ENCODE data around the gene FAM222B. TPM values are rescaled to one million over a fixed set of nuclear protein-coding genes. Genes with fewer than 3 reads are reported as not detected.
A peak's percentile ranks its signal among the peaks of the same experiment; 100 is the strongest.

The FAM222B gene
- total and polyA plus RNA-seq, 4 donors, result 4.3 to 33.1 (median 19.8) TPM

- 60% methylated on average over 4 of the region's 8 CpGs for WGBS (ENCODE audit: insufficient coverage)
- H3K27ac ChIP-seq (ENCODE audit: low read depth, low read length), result no peak overlapping the region
- no peak overlapping the region for H3K4me3 ChIP-seq (ENCODE audit: low read depth, low read length)
- no peaks in the 10 kb centered on the region for H3K9me3 ChIP-seq (ENCODE audit: control insufficient read depth, insufficient read depth, low read length)
- peaks cover 46% of the 10 kb centered on the region for H3K36me3 ChIP-seq (ENCODE audit: control insufficient read depth, insufficient read depth, low read length)
- no peak for DNase-seq (ENCODE audit: low read depth in 4 of 6, low spot score in 6 of 6)
- H3K4me1 ChIP-seq (ENCODE audit: control insufficient read depth, insufficient read depth, low read length), result no peaks in the 10 kb centered on the region
- H3K27me3 ChIP-seq (ENCODE audit: control insufficient read depth, insufficient read depth, low read length), result no peaks in the 10 kb centered on the region
Observed at GRCh38 chr17:28861393-28862203, 19.0 kb upstream of the FAM222B start.

- Histone ChIP-seq H3K36me3 (ENCODE audit: control insufficient read depth, insufficient read depth, low read length) (peaks cover 52% of the 10 kb centered on the region), H3K4me1 (ENCODE audit: control insufficient read depth, insufficient read depth, low read length) (no peaks in the 10 kb centered on the region), H3K27ac (ENCODE audit: low read depth, low read length) (no peak overlapping the region), H3K27me3 (ENCODE audit: control insufficient read depth, insufficient read depth, low read length) (no peaks in the 10 kb centered on the region), H3K9me3 (ENCODE audit: control insufficient read depth, insufficient read depth, low read length) (no peaks in the 10 kb centered on the region), H3K4me3 (ENCODE audit: low read depth, low read length) (no peak overlapping the region)
- 95% methylated on average over 4 of the region's 4 CpGs for WGBS (ENCODE audit: insufficient coverage)
- DNase-seq (ENCODE audit: low read depth in 4 of 6, low spot score in 6 of 6), result no peak
Observed at GRCh38 chr17:28860363-28860808, 17.8 kb upstream of the FAM222B start.

- H3K4me3 ChIP-seq (ENCODE audit: low read depth, low read length), result no peak overlapping the region
- H3K36me3 ChIP-seq (ENCODE audit: control insufficient read depth, insufficient read depth, low read length), result peaks cover 52% of the 10 kb centered on the region
- DNase-seq (ENCODE audit: low read depth in 4 of 6, low spot score in 6 of 6), result no peak
- H3K27me3 ChIP-seq (ENCODE audit: control insufficient read depth, insufficient read depth, low read length), result no peaks in the 10 kb centered on the region
- peaks cover 7% of the 10 kb centered on the region for H3K4me1 ChIP-seq (ENCODE audit: control insufficient read depth, insufficient read depth, low read length)
- 0% methylated on average over 1 of the region's 2 CpGs for WGBS (ENCODE audit: insufficient coverage)
- H3K9me3 ChIP-seq (ENCODE audit: control insufficient read depth, insufficient read depth, low read length), result no peaks in the 10 kb centered on the region
- no peak overlapping the region for H3K27ac ChIP-seq (ENCODE audit: low read depth, low read length)
Observed at GRCh38 chr17:28858801-28859355, 16.3 kb upstream of the FAM222B start.

GRCh38 chr17:28857905-28858800 lies 15.6 kb upstream of the FAM222B start:
- peaks cover 7% of the 10 kb centered on the region for H3K4me1 ChIP-seq (ENCODE audit: control insufficient read depth, insufficient read depth, low read length)
- no peaks in the 10 kb centered on the region for H3K9me3 ChIP-seq (ENCODE audit: control insufficient read depth, insufficient read depth, low read length)
- H3K27me3 ChIP-seq (ENCODE audit: control insufficient read depth, insufficient read depth, low read length), result no peaks in the 10 kb centered on the region
- WGBS (ENCODE audit: insufficient coverage), result 100% methylated on average over 1 of the region's 3 CpGs
- DNase-seq (ENCODE audit: low read depth in 4 of 6, low spot score in 6 of 6), result no peak
- H3K36me3 ChIP-seq (ENCODE audit: control insufficient read depth, insufficient read depth, low read length), result peaks cover 49% of the 10 kb centered on the region
- no peak overlapping the region for H3K27ac ChIP-seq (ENCODE audit: low read depth, low read length)
- H3K4me3 ChIP-seq (ENCODE audit: low read depth, low read length), result no peak overlapping the region

GRCh38 chr17:28856028-28856574 lies 13.5 kb upstream of the FAM222B start:
- peaks cover 41% of the 10 kb centered on the region for H3K36me3 ChIP-seq (ENCODE audit: control insufficient read depth, insufficient read depth, low read length)
- 92% methylated on average over 4 of the region's 5 CpGs for WGBS (ENCODE audit: insufficient coverage)
- H3K4me1 ChIP-seq (ENCODE audit: control insufficient read depth, insufficient read depth, low read length), result peaks cover 7% of the 10 kb centered on the region
- DNase-seq (ENCODE audit: low read depth in 4 of 6, low spot score in 6 of 6), result no peak
- no peaks in the 10 kb centered on the region for H3K27me3 ChIP-seq (ENCODE audit: control insufficient read depth, insufficient read depth, low read length)
- no peak overlapping the region for H3K4me3 ChIP-seq (ENCODE audit: low read depth, low read length)
- H3K9me3 ChIP-seq (ENCODE audit: control insufficient read depth, insufficient read depth, low read length), result no peaks in the 10 kb centered on the region
- no peak overlapping the region for H3K27ac ChIP-seq (ENCODE audit: low read depth, low read length)

GRCh38 chr17:28855336-28855679 lies 12.7 kb upstream of the FAM222B start:
- Histone ChIP-seq H3K36me3 (ENCODE audit: control insufficient read depth, insufficient read depth, low read length) (peaks cover 37% of the 10 kb centered on the region), H3K27ac (ENCODE audit: low read depth, low read length) (peak overlapping the region; percentile 81), H3K9me3 (ENCODE audit: control insufficient read depth, insufficient read depth, low read length) (no peaks in the 10 kb centered on the region), H3K4me3 (ENCODE audit: low read depth, low read length) (peak overlapping the region; percentile 94), H3K4me1 (ENCODE audit: control insufficient read depth, insufficient read depth, low read length) (peaks cover 7% of the 10 kb centered on the region), H3K27me3 (ENCODE audit: control insufficient read depth, insufficient read depth, low read length) (no peaks in the 10 kb centered on the region)
- 5% methylated on average over 4 of the region's 5 CpGs for WGBS (ENCODE audit: insufficient coverage)
- DNase-seq (ENCODE audit: low read depth in 4 of 6, low spot score in 6 of 6), result no peak

GRCh38 chr17:28854457-28855335 lies 12.1 kb upstream of the FAM222B start, which contains the start of gene ERAL1:
TSS of gene ERAL1 (plus strand) at chr17:28855016. CDS start at chr17:28855035, 19 bp downstream.
- peak; percentile 79 to 97 (median 87) for DNase-seq (ENCODE audit: low read depth in 4 of 6, low spot score in 6 of 6)
- Histone ChIP-seq H3K27ac (ENCODE audit: low read depth, low read length) (peak within 1 kb of the TSS; percentile 81), H3K4me3 (ENCODE audit: low read depth, low read length) (peak within 1 kb of the TSS; percentile 94)

GRCh38 chr17:28853295-28853694 lies 10.7 kb upstream of the FAM222B start:
- WGBS (ENCODE audit: insufficient coverage), result 100% methylated on average over 1 of the region's 2 CpGs
- DNase-seq (ENCODE audit: low read depth in 4 of 6, low spot score in 6 of 6), result no peak
- Histone ChIP-seq H3K9me3 (ENCODE audit: control insufficient read depth, insufficient read depth, low read length) (no peaks in the 10 kb centered on the region), H3K4me3 (ENCODE audit: low read depth, low read length) (no peak overlapping the region), H3K27me3 (ENCODE audit: control insufficient read depth, insufficient read depth, low read length) (no peaks in the 10 kb centered on the region), H3K27ac (ENCODE audit: low read depth, low read length) (no peak overlapping the region), H3K4me1 (ENCODE audit: control insufficient read depth, insufficient read depth, low read length) (peaks cover 7% of the 10 kb centered on the region), H3K36me3 (ENCODE audit: control insufficient read depth, insufficient read depth, low read length) (peaks cover 18% of the 10 kb centered on the region)

More at GRCh38 chr17:28854457-28855335, 12.1 kb upstream of the FAM222B start, which contains the start of gene ERAL1:
- Histone ChIP-seq H3K36me3 (ENCODE audit: control insufficient read depth, insufficient read depth, low read length) (peaks cover 31% of the 10 kb centered on the region), H3K9me3 (ENCODE audit: control insufficient read depth, insufficient read depth, low read length) (no peaks in the 10 kb centered on the region), H3K4me1 (ENCODE audit: control insufficient read depth, insufficient read depth, low read length) (peaks cover 7% of the 10 kb centered on the region), H3K27me3 (ENCODE audit: control insufficient read depth, insufficient read depth, low read length) (no peaks in the 10 kb centered on the region)
- 1% methylated on average over 35 of the region's 42 CpGs for WGBS (ENCODE audit: insufficient coverage)
